LNCaP clone FGC (cell line): Measurements from ENCODE around the gene CCDC146.
"Not testable (repeated sequence)": the region's sequence is repeated elsewhere in the genome, so short reads cannot be mapped to it uniquely, and the experiment has no call there.

Experiments
- DNase-seq: peaks from one replicate; pipeline ENCODE4 v3.0.0-alpha.2; 2011; ENCODE audit warnings: low read depth
- H3K4me3 ChIP-seq: 2 replicates; pipeline ENCODE4 v1.5.1; 2011; ENCODE audit warnings: mild to moderate bottlenecking, low read depth, low read length, control low read depth
- CTCF ChIP-seq: IDR thresholded peaks from 2 replicates; pipeline ENCODE4 v1.5.1; 2012; ENCODE audit warnings: mild to moderate bottlenecking; ENCODE audit not compliant: control insufficient read depth, insufficient read depth; ENCODE audit errors: extremely low read depth

Gene CCDC146

GRCh38 chr7:77262316-77262715, 139.9 kb downstream of the CCDC146 start:
- H3K4me3 ChIP-seq, result no peak overlapping the region
- DNase-seq, result no peak
- TF ChIP-seq CTCF, result no peak

- no peak for TF ChIP-seq CTCF
- DNase-seq, result no peak
- H3K4me3 ChIP-seq, result no peak overlapping the region
These were observed 143.3 kb downstream of the CCDC146 start for GRCh38 chr7:77265666-77266065.

GRCh38 chr7:77266291-77266794, 143.9 kb downstream of the CCDC146 start:
- no peak for DNase-seq
- H3K4me3 ChIP-seq, result no peak overlapping the region
- no peak for TF ChIP-seq CTCF

- no peak for DNase-seq
- H3K4me3 ChIP-seq, result no peak overlapping the region
- TF ChIP-seq CTCF, result no peak
These were observed 147.1 kb downstream of the CCDC146 start for GRCh38 chr7:77269360-77270093.

- H3K4me3 ChIP-seq, result no peak overlapping the region
- no peak for DNase-seq
- TF ChIP-seq CTCF, result no peak
These were observed 147.7 kb downstream of the CCDC146 start for GRCh38 chr7:77270094-77270480.

- TF ChIP-seq CTCF, result no peak
- DNase-seq, result no peak
- H3K4me3 ChIP-seq, result no peak overlapping the region
These were observed 149.4 kb downstream of the CCDC146 start for GRCh38 chr7:77271766-77272165.

GRCh38 chr7:77275663-77276062, 153.2 kb downstream of the CCDC146 start:
- not testable (repeated sequence) for DNase-seq, H3K4me3 ChIP-seq
